Adrenal gland (tissue), 12 donors: Measurements from ENCODE around the gene SLC66A3. TPM values are rescaled to one million over a fixed set of nuclear protein-coding genes. Genes with fewer than 3 reads are reported as not detected.
A peak's percentile ranks its signal among the peaks of the same experiment; 100 is the strongest.

Experiments used
- DNase-seq, 7 donors: peaks; one replicate each; pipeline ENCODE4 v3.0.0-alpha.2; 2019 to 2020
- H3K27ac ChIP-seq, 5 donors: fragments of 200-600 bp; sonication (generic) in 4 of 5; 1 replicate in 3 of 5; 2 replicates in 2 of 5; pipeline versions ENCODE4 v1.5.1 to v1.8.0; 2016 to 2020; ENCODE audit warnings: mild to moderate bottlenecking in 1 of 5
- H3K27me3 ChIP-seq: fragments of 200-600 bp; 2 replicates; pipeline ENCODE4 v1.8.0; 2021
- H3K36me3 ChIP-seq, 2 donors: fragments of 200-600 bp; replicated peaks in 1 of 2; 1 replicate in 1 of 2; 2 replicates in 1 of 2; pipeline versions ENCODE4 v1.5.1 to v1.8.0; 2018 to 2022
- H3K4me1 ChIP-seq, 2 donors: fragments of 200-600 bp; replicated peaks in 1 of 2; 1 replicate in 1 of 2; 2 replicates in 1 of 2; pipeline versions ENCODE4 v1.5.1 to v1.8.0; 2018 to 2021
- H3K4me3 ChIP-seq, 4 donors: fragments of 200-600 bp; sonication (generic) in 3 of 4; one replicate each; pipeline ENCODE4 v1.5.1; 2016 to 2018
- H3K9me3 ChIP-seq, 3 donors: fragments of 200-600 bp; sonication (generic) in 1 of 3; replicated peaks in 1 of 3; 1 replicate in 2 of 3; 2 replicates in 1 of 3; pipeline versions ENCODE4 v1.5.1 to v1.8.0; 2016 to 2021
- CTCF ChIP-seq, 6 experiments: fragments of 450-650 bp in 4 of 6; fragments of 200-600 bp in 2 of 6; sonication (generic) in 1 of 6; IDR thresholded peaks; 1 replicate in 5 of 6; 2 replicates in 1 of 6; pipeline versions ENCODE4 v1.5.1 to v1.8.0; 2016 to 2021; ENCODE audit warnings: antibody characterized with exemption in 6 of 6, mild to moderate bottlenecking in 2 of 6, moderate library complexity in 1 of 6
- POLR2A ChIP-seq, 2 donors: fragments of 450-650 bp; IDR thresholded peaks; one replicate each; pipeline ENCODE4 v1.6.1; 2017; ENCODE audit warnings: antibody characterized with exemption in 2 of 2, mild to moderate bottlenecking in 2 of 2, moderate library complexity in 1 of 2
- WGBS, 4 donors: extraction: QIAGEN DNeasy Blood & Tissue Kit in 2 of 4; methylation state at CpG; one replicate each; pipeline versions ENCODE4 v1.1.5 to v1.1.7; 2013 to 2017; 5-methylcytosine and 5-hydroxymethylcytosine counted together
- intact Hi-C, 2 donors: fragments of 100-400 bp; cut with DNase I; formaldehyde crosslinking; loops; one replicate each; pipeline versions ENCODE4 v1.14.1 to v1.15.0; 2022 to 2023
- polyA plus RNA-seq, 3 donors: library from polyadenylated mRNA; stranded (reverse); fragments of 200-250 nt in 2 of 3; fragments of 350-450 nt in 1 of 3; fragmentation: Illumina TruSeq in 1 of 3; extraction: RNeasy Lipid Tissue Mini Kit (QIAGEN cat#74804) in 1 of 3; gene quantifications; one replicate each; pipeline ENCODE4 v1.2.3, GENCODE V29; 2013 to 2014
- total RNA-seq, 9 donors: library from RNA; depleted of rRNA in 4 of 9; stranded (reverse); fragments of >200 nt in 4 of 9; fragments of 120-200 nt in 1 of 9; fragmentation: NEBNext Ultra II Directional in 1 of 9; extraction: Animal tissue kit (Norgen Biotek cat#: 25700) in 1 of 9; gene quantifications; one replicate each; pipeline versions ENCODE4 v1.1.0 to v1.2.4, GENCODE V29; 2013 to 2023
- donor health status: healthy with polysubstance abuse.
- donor health status: Bipolar disorder and iron deficiency.
- donor health status: DM: yes; HTN: yes; CAD: no.
- donor health status: DM: no; HTN: no; CAD: no.
- donor health status: DM: no; HTN: no; CAD: no.
- donor health status: DM: yes; HTN: yes; CAD: no.

SLC66A3 gene
- total and polyA plus RNA-seq, 12 donors, result 13.0 to 162 (median 41.0) TPM

DNA sequence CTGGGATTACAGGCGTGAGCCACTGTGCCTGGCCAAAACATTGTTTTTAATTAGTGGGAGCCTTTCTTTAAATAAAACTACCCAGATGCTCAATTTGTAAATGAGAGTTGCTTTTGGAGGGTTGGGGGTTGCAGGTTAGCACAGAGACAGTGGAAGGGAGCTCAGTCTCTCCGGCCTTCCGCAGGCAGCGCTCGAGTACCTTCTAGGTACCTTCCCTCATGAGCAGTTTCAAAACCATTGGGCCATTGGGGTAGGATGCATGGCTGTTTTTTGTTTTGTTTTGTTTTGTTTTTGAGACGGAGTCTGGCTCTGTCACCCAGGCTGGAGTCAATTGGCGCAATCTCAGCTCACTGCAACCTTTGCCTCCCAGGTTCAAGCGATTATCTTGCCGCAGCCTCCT lies 19.0 kb downstream of the SLC66A3 start:
- no peak for TF ChIP-seq CTCF (IDR thresholded peaks at IDR 0.05)
- TF ChIP-seq POLR2A (IDR thresholded peaks at IDR 0.05), result no peak
- Histone ChIP-seq H3K4me1 (no peaks in the 10 kb centered on the region), H3K27ac (no peak overlapping the region), H3K4me3 (no peak overlapping the region), H3K36me3 (no peaks in the 10 kb centered on the region), H3K9me3 (no peaks in the 10 kb centered on the region), H3K27me3 (no peaks in the 10 kb centered on the region)
- 96 to 99% (median 97%) methylated on average over 9 of the region's 9 CpGs for WGBS, 4 donors
- no peak for DNase-seq
- intact Hi-C loops, result no loop called here

DNA sequence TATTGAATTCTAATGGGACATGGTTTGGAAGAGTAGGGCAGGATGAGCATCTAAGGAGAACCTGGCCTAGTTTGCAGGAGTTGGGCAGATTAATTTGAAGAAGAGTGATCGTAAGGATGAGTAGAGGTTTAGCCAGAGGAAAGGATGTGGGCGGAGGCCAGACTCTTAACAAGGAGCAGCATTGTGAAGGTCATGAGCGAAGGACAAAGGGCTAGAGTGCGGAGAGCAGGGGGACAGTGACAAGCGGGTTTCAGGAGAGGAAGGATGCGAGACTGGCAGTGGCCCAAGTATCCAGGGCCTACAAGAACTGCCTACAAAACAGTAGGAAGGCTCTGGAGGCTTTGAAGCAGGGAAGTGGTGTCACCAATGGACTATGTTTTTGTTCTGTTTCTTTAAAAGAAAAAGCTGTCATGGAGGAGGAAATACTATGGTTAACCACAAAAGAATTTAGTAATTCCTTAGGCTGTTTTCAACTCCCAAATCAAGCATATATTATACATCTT lies 20.1 kb downstream of the SLC66A3 start:
- H3K36me3 ChIP-seq, result no peaks in the 10 kb centered on the region
- no peak overlapping the region for H3K4me3 ChIP-seq
- TF ChIP-seq CTCF (IDR thresholded peaks at IDR 0.05) (no peak), POLR2A (IDR thresholded peaks at IDR 0.05) (no peak)
- H3K4me1 ChIP-seq, result no peaks in the 10 kb centered on the region
- peak overlapping the region in 1 of 5 donors; percentile 15 for H3K27ac ChIP-seq
- H3K27me3 ChIP-seq, result no peaks in the 10 kb centered on the region
- WGBS, 4 donors, result 50 to 65% (median 60%) methylated on average over 6 of the region's 6 CpGs
- DNase-seq, result peak in 4 of 7 donors; percentile 45 to 67 (median 52)
- intact Hi-C loops, result no loop called here
- no peaks in the 10 kb centered on the region for H3K9me3 ChIP-seq

GRCh38 chr2:11177871-11178690 lies 22.8 kb downstream of the SLC66A3 start:
- no peaks in the 10 kb centered on the region for H3K4me1 ChIP-seq
- intact Hi-C loops, result no loop called here
- no peak for DNase-seq
- H3K9me3 ChIP-seq, result no peaks in the 10 kb centered on the region
- H3K4me3 ChIP-seq, result no peak overlapping the region
- TF ChIP-seq POLR2A (IDR thresholded peaks at IDR 0.05), result no peak
- TF ChIP-seq CTCF (IDR thresholded peaks at IDR 0.05), result no peak
- 67 to 75% (median 69%) methylated on average over 5 of the region's 5 CpGs for WGBS, 4 donors
- peaks cover 0 to 14% of the 10 kb centered on the region in 2 donors for H3K36me3 ChIP-seq
- no peaks in the 10 kb centered on the region for H3K27me3 ChIP-seq
- no peak overlapping the region for H3K27ac ChIP-seq

- no peak for DNase-seq
- Histone ChIP-seq H3K4me3 (no peak overlapping the region), H3K4me1 (no peaks in the 10 kb centered on the region), H3K36me3 (peaks cover 0 to 15% of the 10 kb centered on the region in 2 donors), H3K27ac (no peak overlapping the region), H3K27me3 (no peaks in the 10 kb centered on the region), H3K9me3 (no peaks in the 10 kb centered on the region)
- no peak for TF ChIP-seq CTCF (IDR thresholded peaks at IDR 0.05)
- WGBS, 4 donors, result 77 to 83% (median 79%) methylated on average over 4 of the region's 4 CpGs
- intact Hi-C loops, result no loop called here
Measured at GRCh38 chr2:11179196-11179595, 23.9 kb downstream of the SLC66A3 start.
